ENCODE data around the gene LCP2. TPM values are rescaled to one million over a fixed set of nuclear protein-coding genes. Genes with fewer than 3 reads are reported as not detected.

Gene LCP2
- polyA plus RNA-seq, 3 donors, result 52.0 to 177 (median 89.5) TPM

DNA sequence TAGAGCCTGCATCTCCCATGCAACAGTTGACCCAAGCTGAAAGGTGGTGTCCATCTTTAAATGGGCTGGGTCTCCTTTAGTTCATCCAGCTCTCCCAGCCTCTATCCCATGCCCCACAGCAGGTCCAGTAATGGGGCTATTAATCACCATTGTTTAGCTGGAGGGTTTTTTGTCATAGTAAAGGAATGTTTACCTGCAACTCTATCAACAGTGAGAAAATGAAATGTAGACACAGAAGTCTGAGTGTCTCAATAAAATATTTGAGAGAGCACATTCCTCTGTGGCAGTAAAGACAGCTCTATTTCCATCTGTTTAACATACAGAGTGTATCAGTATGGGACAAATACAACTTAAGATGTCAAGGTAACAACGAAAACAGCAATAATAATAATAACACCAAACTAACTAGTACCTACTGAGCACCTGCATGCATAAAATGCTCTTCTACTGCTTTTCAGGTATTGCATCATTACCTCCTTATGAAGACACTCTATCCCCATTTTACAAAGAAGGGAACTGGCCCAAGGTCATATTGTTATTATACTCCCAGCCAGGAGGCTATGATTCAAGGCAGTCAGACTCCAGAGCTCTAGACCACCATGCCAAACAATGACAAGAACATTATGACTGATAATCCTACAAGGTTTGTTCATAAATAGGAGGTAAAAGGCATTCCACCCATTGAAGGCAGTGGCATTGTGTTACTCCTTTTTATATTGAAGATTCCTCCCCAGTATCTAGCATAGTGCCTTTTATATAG lies 85.8 kb downstream of the LCP2 start:
- no peak for TF ChIP-seq CTCF (IDR thresholded peaks at IDR 0.05)
- no peak for DNase-seq
- peaks cover 0 to 10% (median 0%) of the 10 kb centered on the region in 3 donors for H3K27me3 Mint-ChIP-seq (ENCODE audit: low read depth in 3 of 3)
- peaks cover 2 to 3% of the 10 kb centered on the region in 2 donors for H3K27me3 ChIP-seq (ENCODE audit: control insufficient read depth in 2 of 2, insufficient read depth in 2 of 2, low read length in 2 of 2)
- WGBS (ENCODE audit: insufficient coverage), result no CpG with 5 or more reads among the region's 1 CpG
- no peak overlapping the region for H2AFZ ChIP-seq (ENCODE audit: insufficient read depth, low read depth, low read length, poor library complexity, severe bottlenecking)
- no peaks in the 10 kb centered on the region for H3K79me2 ChIP-seq (ENCODE audit: insufficient read depth, low read length)
- no peak overlapping the region for H3K9ac ChIP-seq (ENCODE audit: insufficient read depth, low read length, poor library complexity, severe bottlenecking)
- H3K36me3 Mint-ChIP-seq, result no peaks in the 10 kb centered on the region
- no peak overlapping the region for H3K27ac ChIP-seq (ENCODE audit: low read depth in 1 of 2, low read length in 2 of 2)
- no peaks in the 10 kb centered on the region for H3K4me1 Mint-ChIP-seq
- no peak overlapping the region for H3K4me3 Mint-ChIP-seq
- intact Hi-C loops (cut with micrococcal nuclease), result no loop called here
- no peak overlapping the region for H3K4me2 ChIP-seq (replicated peaks; ENCODE audit: extremely low read depth, low read length, poor library complexity, severe bottlenecking)
- H3K4me3 ChIP-seq (replicated peaks in 1 of 3; ENCODE audit: low read depth in 2 of 3, low read length in 3 of 3), result no peak overlapping the region
- no peaks in the 10 kb centered on the region for H3K9me3 ChIP-seq (replicated peaks in 1 of 2; ENCODE audit: control insufficient read depth in 1 of 2, insufficient read depth in 1 of 2, low read length in 2 of 2)
- H4K20me1 ChIP-seq (ENCODE audit: insufficient read depth, low read length), result no peaks in the 10 kb centered on the region
- H3K36me3 ChIP-seq (replicated peaks in 1 of 2; ENCODE audit: control insufficient read depth in 1 of 2, insufficient read depth in 2 of 2, low read length in 2 of 2), result no peaks in the 10 kb centered on the region
- H3K9me3 Mint-ChIP-seq, result no peaks in the 10 kb centered on the region
- no peak overlapping the region for H3K27ac Mint-ChIP-seq
- H3K4me1 ChIP-seq (ENCODE audit: control insufficient read depth in 1 of 2, insufficient read depth in 2 of 2, low read length in 2 of 2), result no peaks in the 10 kb centered on the region

DNA sequence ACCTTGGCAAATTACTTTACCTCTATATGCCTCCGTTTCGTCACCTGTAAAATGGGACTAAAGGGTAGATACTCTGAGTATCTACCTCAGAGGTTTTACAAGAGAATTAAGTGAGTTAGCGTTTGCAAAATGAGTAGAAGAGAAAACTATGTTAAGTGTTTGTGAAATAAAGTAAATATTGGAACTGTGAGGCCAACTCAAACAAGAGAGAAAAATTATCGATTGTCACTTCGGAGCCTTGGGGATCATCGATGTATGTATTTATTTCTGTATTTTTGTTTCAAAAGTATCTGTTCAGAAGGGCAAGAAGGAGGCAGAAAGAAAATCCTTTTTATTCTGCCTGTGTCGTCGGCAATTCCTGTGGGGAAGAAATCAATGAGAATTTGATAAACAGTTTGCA lies 90.6 kb downstream of the LCP2 start:
- H3K4me2 ChIP-seq (replicated peaks; ENCODE audit: extremely low read depth, low read length, poor library complexity, severe bottlenecking), result no peak overlapping the region
- intact Hi-C loops (cut with micrococcal nuclease), result no loop called here
- no peak overlapping the region for H3K4me3 Mint-ChIP-seq
- DNase-seq, result no peak
- H3K9me3 ChIP-seq (replicated peaks in 1 of 2; ENCODE audit: control insufficient read depth in 1 of 2, insufficient read depth in 1 of 2, low read length in 2 of 2), result no peaks in the 10 kb centered on the region
- H3K4me1 ChIP-seq (ENCODE audit: control insufficient read depth in 1 of 2, insufficient read depth in 2 of 2, low read length in 2 of 2), result no peaks in the 10 kb centered on the region
- no peaks in the 10 kb centered on the region for H3K79me2 ChIP-seq (ENCODE audit: insufficient read depth, low read length)
- TF ChIP-seq CTCF (IDR thresholded peaks at IDR 0.05), result no peak
- H3K36me3 ChIP-seq (replicated peaks in 1 of 2; ENCODE audit: control insufficient read depth in 1 of 2, insufficient read depth in 2 of 2, low read length in 2 of 2), result no peaks in the 10 kb centered on the region
- no peaks in the 10 kb centered on the region for H3K4me1 Mint-ChIP-seq
- H3K36me3 Mint-ChIP-seq, result no peaks in the 10 kb centered on the region
- H3K27me3 Mint-ChIP-seq (ENCODE audit: low read depth in 3 of 3), result peaks cover 3 to 14% (median 3%) of the 10 kb centered on the region in 3 donors
- H3K27ac Mint-ChIP-seq, result no peak overlapping the region
- WGBS (ENCODE audit: insufficient coverage), result 96% methylated on average over 3 of the region's 8 CpGs
- H3K27ac ChIP-seq (ENCODE audit: low read depth in 1 of 2, low read length in 2 of 2), result no peak overlapping the region
- peaks cover under 1 to 3% of the 10 kb centered on the region in 2 donors for H3K27me3 ChIP-seq (ENCODE audit: control insufficient read depth in 2 of 2, insufficient read depth in 2 of 2, low read length in 2 of 2)
- no peak overlapping the region for H3K9ac ChIP-seq (ENCODE audit: insufficient read depth, low read length, poor library complexity, severe bottlenecking)
- no peak overlapping the region for H3K4me3 ChIP-seq (replicated peaks in 1 of 3; ENCODE audit: low read depth in 2 of 3, low read length in 3 of 3)
- no peaks in the 10 kb centered on the region for H4K20me1 ChIP-seq (ENCODE audit: insufficient read depth, low read length)
- no peaks in the 10 kb centered on the region for H3K9me3 Mint-ChIP-seq
- no peak overlapping the region for H2AFZ ChIP-seq (ENCODE audit: insufficient read depth, low read depth, low read length, poor library complexity, severe bottlenecking)
